Adrenal gland (tissue), 12 donors: ENCODE measurements around the gene LTF. TPM values are rescaled to one million over a fixed set of nuclear protein-coding genes. Genes with fewer than 3 reads are reported as not detected.

Experiments used
- DNase-seq, 7 donors: peaks; one replicate each; pipeline ENCODE4 v3.0.0-alpha.2; 2019 to 2020
- H3K27ac ChIP-seq, 5 donors: fragments of 200-600 bp; sonication (generic) in 4 of 5; 1 replicate in 3 of 5; 2 replicates in 2 of 5; pipeline versions ENCODE4 v1.5.1 to v1.8.0; 2016 to 2020; ENCODE audit warnings: mild to moderate bottlenecking in 1 of 5
- H3K27me3 ChIP-seq: fragments of 200-600 bp; 2 replicates; pipeline ENCODE4 v1.8.0; 2021
- H3K36me3 ChIP-seq, 2 donors: fragments of 200-600 bp; replicated peaks in 1 of 2; 1 replicate in 1 of 2; 2 replicates in 1 of 2; pipeline versions ENCODE4 v1.5.1 to v1.8.0; 2018 to 2022
- H3K4me1 ChIP-seq, 2 donors: fragments of 200-600 bp; replicated peaks in 1 of 2; 1 replicate in 1 of 2; 2 replicates in 1 of 2; pipeline versions ENCODE4 v1.5.1 to v1.8.0; 2018 to 2021
- H3K4me3 ChIP-seq, 4 donors: fragments of 200-600 bp; sonication (generic) in 3 of 4; one replicate each; pipeline ENCODE4 v1.5.1; 2016 to 2018
- H3K9me3 ChIP-seq, 3 donors: fragments of 200-600 bp; sonication (generic) in 1 of 3; replicated peaks in 1 of 3; 1 replicate in 2 of 3; 2 replicates in 1 of 3; pipeline versions ENCODE4 v1.5.1 to v1.8.0; 2016 to 2021
- POLR2A ChIP-seq, 2 donors: fragments of 450-650 bp; IDR thresholded peaks; one replicate each; pipeline ENCODE4 v1.6.1; 2017; ENCODE audit warnings: antibody characterized with exemption in 2 of 2, mild to moderate bottlenecking in 2 of 2, moderate library complexity in 1 of 2
- WGBS, 4 donors: extraction: QIAGEN DNeasy Blood & Tissue Kit in 2 of 4; methylation state at CpG; one replicate each; pipeline versions ENCODE4 v1.1.5 to v1.1.7; 2013 to 2017; 5-methylcytosine and 5-hydroxymethylcytosine counted together
- intact Hi-C, 2 donors: fragments of 100-400 bp; cut with DNase I; formaldehyde crosslinking; loops; one replicate each; pipeline versions ENCODE4 v1.14.1 to v1.15.0; 2022 to 2023
- polyA plus RNA-seq, 3 donors: library from polyadenylated mRNA; stranded (reverse); fragments of 200-250 nt in 2 of 3; fragments of 350-450 nt in 1 of 3; fragmentation: Illumina TruSeq in 1 of 3; extraction: RNeasy Lipid Tissue Mini Kit (QIAGEN cat#74804) in 1 of 3; gene quantifications; one replicate each; pipeline ENCODE4 v1.2.3, GENCODE V29; 2013 to 2014
- total RNA-seq, 9 donors: library from RNA; depleted of rRNA in 4 of 9; stranded (reverse); fragments of >200 nt in 4 of 9; fragments of 120-200 nt in 1 of 9; fragmentation: NEBNext Ultra II Directional in 1 of 9; extraction: Animal tissue kit (Norgen Biotek cat#: 25700) in 1 of 9; gene quantifications; one replicate each; pipeline versions ENCODE4 v1.1.0 to v1.2.4, GENCODE V29; 2013 to 2023
- TF ChIP-seq, protein P1 (sequence below), 6 experiments: fragments of 450-650 bp in 4 of 6; fragments of 200-600 bp in 2 of 6; sonication (generic) in 1 of 6; IDR thresholded peaks; 1 replicate in 5 of 6; 2 replicates in 1 of 6; pipeline versions ENCODE4 v1.5.1 to v1.8.0; 2016 to 2021; ENCODE audit warnings: antibody characterized with exemption in 6 of 6, mild to moderate bottlenecking in 2 of 6, moderate library complexity in 1 of 6
- donor health status: healthy with polysubstance abuse.
- donor health status: Bipolar disorder and iron deficiency.
- donor health status: DM: yes; HTN: yes; CAD: no.
- donor health status: DM: no; HTN: no; CAD: no.
- donor health status: DM: no; HTN: no; CAD: no.
- donor health status: DM: yes; HTN: yes; CAD: no.

LTF gene
- total and polyA plus RNA-seq, 12 donors = 0.50 to 3.7 (median 1.6) TPM

DNA sequence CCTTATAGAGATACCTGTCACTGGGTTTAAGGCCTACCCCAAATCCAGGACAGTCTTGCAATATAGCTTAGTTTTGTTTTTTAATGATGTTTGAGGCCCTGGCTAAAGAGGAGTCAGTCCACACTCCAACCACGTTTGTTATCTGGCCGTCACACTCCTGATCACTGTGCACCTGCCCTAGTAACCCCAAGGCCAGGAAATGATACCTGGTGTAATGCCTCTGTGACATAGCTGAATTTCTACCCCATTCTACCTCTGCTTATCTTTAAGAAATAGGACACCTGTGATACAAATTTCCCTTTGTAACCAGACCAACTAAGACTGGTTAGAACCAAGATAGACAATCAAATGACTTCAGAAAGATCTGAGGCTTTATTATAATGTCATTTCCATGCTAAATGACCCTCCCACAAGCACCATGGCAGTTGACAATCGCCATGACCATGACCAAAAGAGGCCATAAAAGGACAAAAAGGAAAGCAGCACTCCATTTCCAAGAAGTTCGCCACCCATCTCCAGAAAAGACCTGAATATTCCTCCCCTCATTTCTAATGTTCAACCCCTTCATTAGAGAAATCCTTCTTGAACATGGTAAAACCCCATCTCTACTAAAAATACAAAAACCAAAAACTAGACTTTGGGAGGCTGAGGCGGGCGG is 28.3 kb upstream of the LTF start:
- Histone ChIP-seq H3K4me1 (no peaks in the 10 kb centered on the region), H3K36me3 (no peaks in the 10 kb centered on the region), H3K4me3 (no peak overlapping the region), H3K27me3 (no peaks in the 10 kb centered on the region), H3K9me3 (no peaks in the 10 kb centered on the region), H3K27ac (no peak overlapping the region)
- 85 to 94% (median 89%) methylated on average over 6 of the region's 6 CpGs for WGBS, 4 donors
- intact Hi-C loops = no loop called here
- DNase-seq = peak in 1 of 7 donors; percentile 1
- TF ChIP-seq, protein P1, sequence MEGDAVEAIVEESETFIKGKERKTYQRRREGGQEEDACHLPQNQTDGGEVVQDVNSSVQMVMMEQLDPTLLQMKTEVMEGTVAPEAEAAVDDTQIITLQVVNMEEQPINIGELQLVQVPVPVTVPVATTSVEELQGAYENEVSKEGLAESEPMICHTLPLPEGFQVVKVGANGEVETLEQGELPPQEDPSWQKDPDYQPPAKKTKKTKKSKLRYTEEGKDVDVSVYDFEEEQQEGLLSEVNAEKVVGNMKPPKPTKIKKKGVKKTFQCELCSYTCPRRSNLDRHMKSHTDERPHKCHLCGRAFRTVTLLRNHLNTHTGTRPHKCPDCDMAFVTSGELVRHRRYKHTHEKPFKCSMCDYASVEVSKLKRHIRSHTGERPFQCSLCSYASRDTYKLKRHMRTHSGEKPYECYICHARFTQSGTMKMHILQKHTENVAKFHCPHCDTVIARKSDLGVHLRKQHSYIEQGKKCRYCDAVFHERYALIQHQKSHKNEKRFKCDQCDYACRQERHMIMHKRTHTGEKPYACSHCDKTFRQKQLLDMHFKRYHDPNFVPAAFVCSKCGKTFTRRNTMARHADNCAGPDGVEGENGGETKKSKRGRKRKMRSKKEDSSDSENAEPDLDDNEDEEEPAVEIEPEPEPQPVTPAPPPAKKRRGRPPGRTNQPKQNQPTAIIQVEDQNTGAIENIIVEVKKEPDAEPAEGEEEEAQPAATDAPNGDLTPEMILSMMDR (IDR thresholded peaks at IDR 0.05) = no peak
- TF ChIP-seq POLR2A (IDR thresholded peaks at IDR 0.05) = no peak

DNA sequence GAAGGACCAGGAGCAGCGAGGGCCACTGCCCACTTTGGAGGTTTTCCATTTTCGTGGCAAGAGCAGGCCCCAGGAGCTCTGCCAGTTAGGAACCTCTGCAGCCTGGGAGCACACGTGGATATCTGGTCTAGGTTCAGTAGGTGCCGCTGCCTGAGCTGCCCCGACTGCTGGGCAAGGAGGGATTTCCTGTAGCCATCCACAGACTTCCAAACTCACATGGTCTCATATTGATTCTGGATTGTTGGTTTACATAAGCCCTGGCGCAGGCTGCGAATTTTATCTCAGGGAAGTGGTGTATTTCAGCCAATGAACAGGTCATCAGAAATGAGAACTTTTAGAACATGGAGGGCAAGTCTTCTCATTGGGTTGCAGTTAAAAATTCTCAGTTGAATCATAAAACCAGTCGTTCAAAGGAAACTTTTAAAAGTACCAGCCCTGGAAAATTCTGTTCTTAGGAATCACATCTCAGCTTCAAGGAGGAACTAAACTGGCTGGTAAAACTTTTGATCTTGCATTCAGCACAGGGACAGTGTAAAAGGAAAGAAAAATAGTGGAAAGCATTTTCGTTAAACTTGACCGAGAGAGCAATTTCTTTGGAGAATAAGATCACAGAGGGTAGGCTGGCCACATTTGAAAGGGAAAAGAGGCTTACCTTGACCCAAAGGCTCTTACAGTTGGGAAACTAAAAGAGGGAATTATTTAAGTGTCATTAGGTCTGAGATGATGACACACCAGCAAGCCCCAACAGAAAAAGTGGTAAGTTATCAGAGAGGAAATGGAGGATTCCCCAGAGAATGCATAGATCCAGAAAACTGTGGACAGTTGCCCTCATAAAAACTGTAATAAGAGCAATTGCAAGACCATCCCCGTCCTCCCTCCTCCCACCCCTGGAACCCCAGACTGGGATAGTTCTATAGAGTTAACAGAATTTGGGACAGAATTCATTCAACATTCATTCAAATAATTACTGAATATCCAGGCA is 26.7 kb upstream of the LTF start:
- Histone ChIP-seq H3K36me3 (no peaks in the 10 kb centered on the region), H3K4me3 (no peak overlapping the region), H3K9me3 (no peaks in the 10 kb centered on the region), H3K27ac (no peak overlapping the region), H3K4me1 (no peaks in the 10 kb centered on the region), H3K27me3 (no peaks in the 10 kb centered on the region)
- intact Hi-C loops = no loop called here
- no peak for TF ChIP-seq POLR2A (IDR thresholded peaks at IDR 0.05)
- TF ChIP-seq, protein P1 (IDR thresholded peaks at IDR 0.05) = no peak
- WGBS, 4 donors = 69 to 87% (median 81%) methylated on average over 11 of the region's 11 CpGs
- peak in 1 of 7 donors; percentile 4 for DNase-seq

DNA sequence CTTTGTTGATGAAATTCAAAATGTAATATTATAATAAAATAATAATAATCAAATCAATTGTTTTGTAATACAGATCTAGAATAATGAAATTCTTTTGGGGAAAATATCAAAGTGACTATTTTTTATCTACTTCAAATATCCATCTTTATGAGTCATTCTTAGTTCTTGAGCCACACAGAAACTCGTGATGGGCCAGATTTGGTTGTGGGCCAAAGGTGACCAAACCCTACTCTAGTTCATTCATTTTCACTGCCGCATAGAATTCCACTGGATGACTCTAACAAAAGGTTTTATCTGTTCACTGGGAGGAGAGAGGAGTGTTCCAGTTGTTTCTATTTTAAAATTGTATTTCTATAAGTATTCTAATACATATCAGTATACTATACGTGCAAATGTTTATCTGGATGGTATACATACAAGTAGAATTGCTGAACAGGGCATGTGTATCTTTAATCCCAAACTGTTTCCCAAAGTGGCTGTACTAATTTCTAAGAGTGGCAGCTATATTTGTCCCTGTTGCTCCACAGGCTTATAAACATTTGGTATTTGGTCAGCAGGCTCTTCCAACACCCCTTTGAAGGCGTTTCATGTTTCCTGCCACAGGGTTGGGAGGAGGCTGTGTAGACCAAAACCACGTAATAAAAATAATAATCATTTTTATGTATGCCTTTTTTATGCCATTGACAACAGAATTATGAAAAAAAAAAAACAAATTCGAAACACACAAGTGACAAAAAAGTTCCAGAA is 25.8 kb upstream of the LTF start:
- Histone ChIP-seq H3K27me3 (no peaks in the 10 kb centered on the region), H3K4me1 (no peaks in the 10 kb centered on the region), H3K27ac (no peak overlapping the region), H3K9me3 (no peaks in the 10 kb centered on the region), H3K4me3 (no peak overlapping the region), H3K36me3 (no peaks in the 10 kb centered on the region)
- WGBS, 4 donors = 72 to 79% (median 75%) methylated on average over 6 of the region's 6 CpGs
- TF ChIP-seq POLR2A (IDR thresholded peaks at IDR 0.05) = no peak
- TF ChIP-seq, protein P1 (IDR thresholded peaks at IDR 0.05) = no peak
- DNase-seq = peak in 6 of 7 donors; percentile 12 to 57 (median 35)
- intact Hi-C loops = no loop called here

DNA sequence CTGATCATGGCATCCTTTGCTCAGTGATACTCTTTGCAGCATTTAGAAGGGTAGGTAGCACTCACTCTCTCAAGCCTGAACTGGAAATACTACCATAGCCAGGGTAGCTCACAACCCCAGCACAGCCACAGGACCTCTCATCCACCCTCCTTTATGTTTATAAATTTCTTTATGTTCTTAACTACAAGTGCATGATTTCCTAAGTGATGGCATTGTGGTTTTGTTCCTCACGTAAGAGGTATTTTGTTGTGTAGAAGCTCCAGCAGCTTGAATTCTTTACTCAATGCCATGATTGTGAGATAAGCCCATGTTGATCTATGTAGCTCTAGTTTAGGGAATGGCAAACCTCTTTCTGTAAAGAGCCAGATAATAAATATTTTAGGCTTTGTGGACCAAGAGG is 25.2 kb upstream of the LTF start:
- Histone ChIP-seq H3K36me3 (no peaks in the 10 kb centered on the region), H3K4me3 (no peak overlapping the region), H3K27me3 (no peaks in the 10 kb centered on the region), H3K4me1 (no peaks in the 10 kb centered on the region), H3K9me3 (no peaks in the 10 kb centered on the region), H3K27ac (no peak overlapping the region)
- 73 to 83% (median 76%) methylated on average over 1 of the region's 1 CpG for WGBS, 4 donors
- TF ChIP-seq, protein P1 (IDR thresholded peaks at IDR 0.05) = no peak
- no peak for TF ChIP-seq POLR2A (IDR thresholded peaks at IDR 0.05)
- intact Hi-C loops = loop anchor here (2.0 to 5.0 kb wide), 2 partner anchors 139 to 142 kb away; no protein-coding TSS in a partner anchor
- DNase-seq = no peak
